ENCODE data around the gene ITPRID1. TPM values are rescaled to one million over a fixed set of nuclear protein-coding genes. Genes with fewer than 3 reads are reported as not detected.

ITPRID1 gene
- total RNA-seq, 2 donors from 2014 or later: 5.6 to 21.8 TPM

- no peak overlapping the region for H3K9ac ChIP-seq (ENCODE audit: extremely low read depth, low read length, poor library complexity, severe bottlenecking)
- H3K9me3 ChIP-seq (ENCODE audit: control insufficient read depth, low read length): no peaks in the 10 kb centered on the region
- DNase-seq: no peak
- H3K4me1 Mint-ChIP-seq: peaks cover 14% of the 10 kb centered on the region
- H3K9me3 Mint-ChIP-seq: no peaks in the 10 kb centered on the region
- no peaks in the 10 kb centered on the region for H3K36me3 Mint-ChIP-seq (ENCODE audit: low read depth)
- no peaks in the 10 kb centered on the region for H3K36me3 ChIP-seq (ENCODE audit: control insufficient read depth, insufficient read depth, low read length)
- no peak for TF ChIP-seq CTCF (conservative IDR thresholded peaks at IDR 0.05)
- H3K4me3 ChIP-seq (ENCODE audit: low read length): no peak overlapping the region
- no peak overlapping the region for H3K27ac Mint-ChIP-seq
- 84 to 85% methylated on average over 4 to 5 of the region's 5 CpGs for WGBS, 2 experiments (ENCODE audit: insufficient coverage in 1 of 2, insufficient read length in 1 of 2)
- H3K4me1 ChIP-seq (ENCODE audit: control insufficient read depth, insufficient read depth, low read length): no peaks in the 10 kb centered on the region
- no peak overlapping the region for H3K27ac ChIP-seq (ENCODE audit: low read depth, low read length)
- no peak overlapping the region for H3K4me3 Mint-ChIP-seq
- no peaks in the 10 kb centered on the region for H3K27me3 Mint-ChIP-seq (ENCODE audit: insufficient read depth)
- H3K27me3 ChIP-seq (ENCODE audit: control insufficient read depth, insufficient read depth, low read length, poor library complexity, severe bottlenecking): no peaks in the 10 kb centered on the region
Measured at GRCh38 chr7:31692451-31692850, 178.6 kb downstream of the ITPRID1 start.

- Histone ChIP-seq H3K27me3 (ENCODE audit: control insufficient read depth, insufficient read depth, low read length, poor library complexity, severe bottlenecking) (no peaks in the 10 kb centered on the region), H3K27ac (ENCODE audit: low read depth, low read length) (no peak overlapping the region), H3K9me3 (ENCODE audit: control insufficient read depth, low read length) (no peaks in the 10 kb centered on the region), H3K4me3 (ENCODE audit: low read length) (no peak overlapping the region), H3K36me3 (ENCODE audit: control insufficient read depth, insufficient read depth, low read length) (no peaks in the 10 kb centered on the region), H3K9ac (ENCODE audit: extremely low read depth, low read length, poor library complexity, severe bottlenecking) (no peak overlapping the region), H3K4me1 (ENCODE audit: control insufficient read depth, insufficient read depth, low read length) (no peaks in the 10 kb centered on the region)
- Mint-ChIP-seq H3K4me1 (peaks cover 14% of the 10 kb centered on the region), H3K4me3 (no peak overlapping the region), H3K9me3 (no peaks in the 10 kb centered on the region), H3K27ac (no peak overlapping the region), H3K36me3 (ENCODE audit: low read depth) (no peaks in the 10 kb centered on the region), H3K27me3 (ENCODE audit: insufficient read depth) (no peaks in the 10 kb centered on the region)
- TF ChIP-seq CTCF (conservative IDR thresholded peaks at IDR 0.05): no peak
- WGBS, 2 experiments (ENCODE audit: insufficient coverage in 1 of 2, insufficient read length in 1 of 2): 54 to 61% methylated on average over 2 of the region's 2 CpGs
- no peak for DNase-seq
Measured at GRCh38 chr7:31692871-31693270, 179.0 kb downstream of the ITPRID1 start.

GRCh38 chr7:31695859-31696614, 182.1 kb downstream of the ITPRID1 start:
- Mint-ChIP-seq H3K4me3 (no peak overlapping the region), H3K9me3 (no peaks in the 10 kb centered on the region), H3K36me3 (ENCODE audit: low read depth) (no peaks in the 10 kb centered on the region), H3K27ac (no peak overlapping the region), H3K4me1 (no peaks in the 10 kb centered on the region), H3K27me3 (ENCODE audit: insufficient read depth) (no peaks in the 10 kb centered on the region)
- no peaks in the 10 kb centered on the region for H3K4me1 ChIP-seq (ENCODE audit: control insufficient read depth, insufficient read depth, low read length)
- no peak overlapping the region for H3K9ac ChIP-seq (ENCODE audit: extremely low read depth, low read length, poor library complexity, severe bottlenecking)
- WGBS, 2 experiments (ENCODE audit: insufficient coverage in 1 of 2, insufficient read length in 1 of 2): 89 to 93% methylated on average over 6 of the region's 6 CpGs
- H3K27ac ChIP-seq (ENCODE audit: low read depth, low read length): no peak overlapping the region
- TF ChIP-seq CTCF (conservative IDR thresholded peaks at IDR 0.05): no peak
- no peaks in the 10 kb centered on the region for H3K27me3 ChIP-seq (ENCODE audit: control insufficient read depth, insufficient read depth, low read length, poor library complexity, severe bottlenecking)
- H3K9me3 ChIP-seq (ENCODE audit: control insufficient read depth, low read length): no peaks in the 10 kb centered on the region
- no peak overlapping the region for H3K4me3 ChIP-seq (ENCODE audit: low read length)
- H3K36me3 ChIP-seq (ENCODE audit: control insufficient read depth, insufficient read depth, low read length): no peaks in the 10 kb centered on the region
- DNase-seq: no peak

Data from endodermal cell (in vitro differentiated cells).